SK-N-SH (cell line): Measurements from ENCODE around the gene RRAD. TPM values are rescaled to one million over a fixed set of nuclear protein-coding genes. Genes with fewer than 3 reads are reported as not detected.
A peak's percentile ranks its signal among the peaks of the same experiment; 100 is the strongest.

Source experiments
- CTCF ChIA-PET: fragments of 300-600, 350-600 bp; formaldehyde crosslinking; extraction: SDS; loops from one replicate; lab custom pipeline; 2021; lab: Yijun Ruan, JAX
- POLR2A ChIA-PET: fragments of 350-600 bp; sonication (Branson Sonifier 250); formaldehyde crosslinking; extraction: SDS; loops from one replicate; lab custom pipeline; 2020; ENCODE audit warnings: antibody characterized with exemption, inconsistent platforms; lab: Yijun Ruan, JAX
- DNase-seq: peaks from one replicate; pipeline ENCODE4 v3.0.0; 2012
- H2AFZ ChIP-seq: fragments of 200-600 bp; sonication (generic); 2 replicates; pipeline ENCODE4 v1.8.1; 2016; ENCODE audit warnings: antibody characterized with exemption, mild to moderate bottlenecking, low read depth
- H3F3A ChIP-seq: fragments of 200-600 bp; sonication (generic); replicated peaks from 2 replicates; pipeline ENCODE3; 2016; ENCODE audit warnings: antibody characterized with exemption, mild to moderate bottlenecking; ENCODE audit not compliant: insufficient read depth
- H3K27ac ChIP-seq, 2 experiments: fragments of 200-500 bp in 1 of 2; fragments of 200-600 bp in 1 of 2; sonication (Bioruptor generic) in 1 of 2; sonication (generic), shearing (Covaris generic) in 1 of 2; 2 replicates each; pipeline versions ENCODE4 v1.5.1 to v1.6.1; 2014 to 2016; ENCODE audit warnings: low read depth in 2 of 2, inconsistent platforms in 1 of 2, low read length in 1 of 2, mild to moderate bottlenecking in 1 of 2, mixed read lengths in 1 of 2
- H3K27me3 ChIP-seq: fragments of 200-600 bp; sonication (generic), shearing (Covaris generic); 2 replicates; pipeline ENCODE4 v1.6.1; 2016; ENCODE audit warnings: mixed run types; ENCODE audit not compliant: insufficient read depth
- H3K36me3 ChIP-seq, 2 experiments: fragments of 200-500 bp in 1 of 2; fragments of 200-600 bp in 1 of 2; sonication (Bioruptor generic) in 1 of 2; sonication (generic) in 1 of 2; replicated peaks in 1 of 2; 2 replicates each; pipeline versions ENCODE3 to v1.5.1; 2014 to 2016; ENCODE audit warnings: low read length in 1 of 2, mild to moderate bottlenecking in 1 of 2; ENCODE audit not compliant: insufficient read depth in 2 of 2, control insufficient read depth in 1 of 2
- H3K4me1 ChIP-seq, 2 experiments: fragments of 200-500 bp in 1 of 2; fragments of 200-600 bp in 1 of 2; sonication (Bioruptor generic) in 1 of 2; sonication (generic), shearing (Covaris generic) in 1 of 2; 2 replicates each; pipeline versions ENCODE4 v1.5.1 to v1.6.1; 2014 to 2016; ENCODE audit warnings: low read depth in 1 of 2, low read length in 1 of 2, mixed run types in 1 of 2; ENCODE audit not compliant: insufficient read depth in 2 of 2, control insufficient read depth in 1 of 2
- H3K4me2 ChIP-seq: fragments of 200-600 bp; sonication (generic), shearing (Covaris generic); 2 replicates; pipeline ENCODE4 v1.6.1; 2017; ENCODE audit warnings: mixed run types
- H3K4me3 ChIP-seq, 2 experiments: fragments of 200-500 bp in 1 of 2; fragments of 200-600 bp in 1 of 2; sonication (Bioruptor generic) in 1 of 2; sonication (generic), shearing (Covaris generic) in 1 of 2; 2 replicates each; pipeline versions ENCODE4 v1.5.1 to v1.8.1; 2014 to 2016; ENCODE audit warnings: low read depth in 2 of 2, inconsistent platforms in 1 of 2, low read length in 1 of 2, mild to moderate bottlenecking in 1 of 2, mixed read lengths in 1 of 2, moderate library complexity in 1 of 2
- H3K79me2 ChIP-seq: fragments of 200-600 bp; sonication (generic); 2 replicates; pipeline ENCODE4 v1.8.1; 2017; ENCODE audit warnings: mild to moderate bottlenecking; ENCODE audit not compliant: insufficient read depth
- H3K9ac ChIP-seq: fragments of 200-600 bp; sonication (generic); 2 replicates; pipeline ENCODE4 v1.6.1; 2017; ENCODE audit warnings: mixed run types
- H3K9me2 ChIP-seq: fragments of 200-600 bp; sonication (generic); 2 replicates; pipeline ENCODE4 v1.6.1; 2017; ENCODE audit warnings: mixed run types
- H3K9me3 ChIP-seq: fragments of 200-600 bp; sonication (generic); 2 replicates; pipeline ENCODE4 v1.6.1; 2017; ENCODE audit warnings: mixed run types, mild to moderate bottlenecking, moderate library complexity
- H4K20me1 ChIP-seq: fragments of 200-600 bp; sonication (generic); 2 replicates; pipeline ENCODE4 v1.6.1; 2017; ENCODE audit warnings: mild to moderate bottlenecking, mixed run types; ENCODE audit not compliant: insufficient read depth
- ELF1 ChIP-seq: IDR thresholded peaks from 2 replicates; pipeline ENCODE4 v1.4.0; 2012
- EP300 ChIP-seq, 2 experiments: IDR thresholded peaks; 2 replicates each; pipeline versions ENCODE4 v1.4.0 to v1.6.1; 2012; ENCODE audit warnings: borderline replicate concordance in 1 of 2, low read depth in 1 of 2, low read length in 1 of 2
- EZH2phosphoT487 ChIP-seq: fragments of 200-600 bp; sonication (generic); IDR thresholded peaks from 2 replicates; pipeline ENCODE4 v1.6.1; 2017; ENCODE audit warnings: low read depth, mixed run types, mild to moderate bottlenecking, antibody characterized with exemption, moderate library complexity, borderline replicate concordance
- FOSL2 ChIP-seq: IDR thresholded peaks from 2 replicates; pipeline ENCODE4 v1.4.0; 2012; ENCODE audit warnings: low read depth, mild to moderate bottlenecking, moderate library complexity, borderline replicate concordance
- FOXJ3 ChIP-seq: sonication (generic); formaldehyde crosslinking; IDR thresholded peaks from 2 replicates; pipeline ENCODE4 v1.5.1; 2020; ENCODE audit warnings: mild to moderate bottlenecking, missing genetic modification reagents
- FOXM1 ChIP-seq: IDR thresholded peaks from 2 replicates; pipeline ENCODE4 v1.4.0; 2012; ENCODE audit warnings: low read depth, mild to moderate bottlenecking
- GATA2 ChIP-seq: sonication (generic); formaldehyde crosslinking; IDR thresholded peaks from 2 replicates; pipeline ENCODE4 v1.5.0; 2020; ENCODE audit warnings: mild to moderate bottlenecking, missing genetic modification reagents
- JUND ChIP-seq: IDR thresholded peaks from 2 replicates; pipeline ENCODE4 v1.4.0; 2012
- MXI1 ChIP-seq: IDR thresholded peaks from 2 replicates; pipeline ENCODE4 v1.6.1; 2012; ENCODE audit warnings: mild to moderate bottlenecking, low read depth, low read length, improper control_type of control experiment
- NFIC ChIP-seq: IDR thresholded peaks from 2 replicates; pipeline ENCODE4 v1.4.0; 2012; ENCODE audit warnings: borderline replicate concordance
- POLR2AphosphoS5 ChIP-seq: IDR thresholded peaks from 2 replicates; pipeline ENCODE4 v1.6.1; 2012; ENCODE audit warnings: low read depth, low read length
- RAD21 ChIP-seq: IDR thresholded peaks from 2 replicates; pipeline ENCODE4 v1.6.1; 2012; ENCODE audit warnings: mild to moderate bottlenecking, low read length
- RFX5 ChIP-seq: IDR thresholded peaks from 2 replicates; pipeline ENCODE4 v1.6.1; 2012; ENCODE audit warnings: mild to moderate bottlenecking, improper control_type of control experiment, low read length
- RXRA ChIP-seq: IDR thresholded peaks from 2 replicates; pipeline ENCODE4 v1.4.0; 2012; ENCODE audit warnings: low read depth, mild to moderate bottlenecking, borderline replicate concordance
- TAF1 ChIP-seq: IDR thresholded peaks from 2 replicates; pipeline ENCODE4 v1.6.1; 2012; ENCODE audit warnings: low read depth, mild to moderate bottlenecking, low read length, moderate library complexity, borderline replicate concordance
- TCF12 ChIP-seq: IDR thresholded peaks from 2 replicates; pipeline ENCODE4 v1.4.0; 2012
- TEAD4 ChIP-seq: IDR thresholded peaks from 2 replicates; pipeline ENCODE4 v1.4.0; 2012; ENCODE audit warnings: mild to moderate bottlenecking, borderline replicate concordance; ENCODE audit not compliant: insufficient read depth
- WGBS: methylation state at CpG from one replicate; pipeline ENCODE4 v1.1.6; 2017; ENCODE audit warnings: low lambda C conversion rate; 5-methylcytosine and 5-hydroxymethylcytosine counted together
- polyA plus RNA-seq, 3 experiments: library from polyadenylated mRNA; depleted of rRNA; stranded (reverse); fragments of >200 nt; gene quantifications; 2 replicates each; pipeline ENCODE4 v1.2.3, GENCODE V29; 2012
- TF ChIP-seq, protein P1 (sequence below): fragments of 150-350 bp; IDR thresholded peaks from 2 replicates; pipeline ENCODE4 v1.6.1; 2017; ENCODE audit warnings: antibody characterized with exemption, low read length, low read depth, borderline replicate concordance
- TF ChIP-seq, protein P2 (sequence below): fragments of 150-350 bp; IDR thresholded peaks from 2 replicates; pipeline ENCODE4 v1.6.1; 2016; ENCODE audit warnings: mild to moderate bottlenecking, low read depth, low read length
- TF ChIP-seq, protein P3 (sequence below): fragments of 200-600 bp; sonication (generic); IDR thresholded peaks from 2 replicates; pipeline ENCODE4 v1.6.1; 2017; ENCODE audit warnings: antibody characterized with exemption, mild to moderate bottlenecking, moderate library complexity
- TF ChIP-seq, protein P4 (sequence below): IDR thresholded peaks from 2 replicates; pipeline ENCODE4; 2012

The RRAD gene
- polyA plus RNA-seq, 1 of the 3 experiments (the other 2 are of a cell fraction): 9.3 TPM

DNA sequence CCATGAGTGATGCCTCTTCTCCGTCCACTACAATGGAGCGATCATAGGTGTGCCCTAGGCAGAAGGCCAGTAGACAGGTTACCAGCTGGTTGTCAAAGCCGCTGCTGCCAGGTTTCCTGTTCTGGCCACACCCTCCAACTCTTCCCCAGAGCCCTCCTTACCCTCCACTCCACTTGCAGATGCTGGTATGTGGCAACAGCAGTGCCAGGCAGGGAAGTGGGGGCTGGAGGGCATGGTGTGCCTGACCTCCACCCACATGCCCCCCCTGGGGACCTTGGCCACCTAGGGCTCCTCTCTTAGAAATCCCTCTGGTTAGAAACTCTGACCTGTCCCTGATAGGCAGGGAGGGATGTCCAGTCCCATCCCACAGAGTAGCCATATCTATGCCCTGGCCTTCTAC, 1.5 kb downstream of the RRAD start:
- Histone ChIP-seq H3K27ac (no peak overlapping the region), H4K20me1 (no peaks in the 10 kb centered on the region), H3K9me3 (no peaks in the 10 kb centered on the region), H3K79me2 (no peaks in the 10 kb centered on the region), H3K4me1 (peaks cover 4 to 13% of the 10 kb centered on the region in 2 experiments; a peak in 3 of 4 replicates), H3K4me3 (no peak overlapping the region), H3K4me2 (no peak overlapping the region), H3K27me3 (no peaks in the 10 kb centered on the region), H3K36me3 (no peaks in the 10 kb centered on the region), H2AFZ (no peak overlapping the region), H3K9ac (no peak overlapping the region), H3F3A (peaks cover 5% of the 10 kb centered on the region), H3K9me2 (no peaks in the 10 kb centered on the region)
- CTCF ChIA-PET: interaction anchor here (1.2 to 13.6 kb wide), 4 partner anchors 9 to 28 kb away, joined by 5 to 174 read pairs (median 6); no protein-coding TSS in a partner anchor
- WGBS: 100% methylated on average over 1 of the region's 3 CpGs
- POLR2A ChIA-PET: no interaction called here
- TF ChIP-seq, protein P1, sequence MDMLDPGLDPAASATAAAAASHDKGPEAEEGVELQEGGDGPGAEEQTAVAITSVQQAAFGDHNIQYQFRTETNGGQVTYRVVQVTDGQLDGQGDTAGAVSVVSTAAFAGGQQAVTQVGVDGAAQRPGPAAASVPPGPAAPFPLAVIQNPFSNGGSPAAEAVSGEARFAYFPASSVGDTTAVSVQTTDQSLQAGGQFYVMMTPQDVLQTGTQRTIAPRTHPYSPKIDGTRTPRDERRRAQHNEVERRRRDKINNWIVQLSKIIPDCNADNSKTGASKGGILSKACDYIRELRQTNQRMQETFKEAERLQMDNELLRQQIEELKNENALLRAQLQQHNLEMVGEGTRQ: no peak
- TF ChIP-seq RFX5: no peak
- no peak for TF ChIP-seq NFIC
- no peak for TF ChIP-seq TEAD4
- TF ChIP-seq TAF1: no peak
- no peak for TF ChIP-seq EZH2phosphoT487
- no peak for TF ChIP-seq RAD21
- TF ChIP-seq MXI1: no peak
- TF ChIP-seq, protein P2, sequence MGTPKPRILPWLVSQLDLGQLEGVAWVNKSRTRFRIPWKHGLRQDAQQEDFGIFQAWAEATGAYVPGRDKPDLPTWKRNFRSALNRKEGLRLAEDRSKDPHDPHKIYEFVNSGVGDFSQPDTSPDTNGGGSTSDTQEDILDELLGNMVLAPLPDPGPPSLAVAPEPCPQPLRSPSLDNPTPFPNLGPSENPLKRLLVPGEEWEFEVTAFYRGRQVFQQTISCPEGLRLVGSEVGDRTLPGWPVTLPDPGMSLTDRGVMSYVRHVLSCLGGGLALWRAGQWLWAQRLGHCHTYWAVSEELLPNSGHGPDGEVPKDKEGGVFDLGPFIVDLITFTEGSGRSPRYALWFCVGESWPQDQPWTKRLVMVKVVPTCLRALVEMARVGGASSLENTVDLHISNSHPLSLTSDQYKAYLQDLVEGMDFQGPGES: no peak
- no peak for TF ChIP-seq FOSL2
- DNase-seq: no peak

- CTCF ChIA-PET: interaction anchor here (1.3 to 13.6 kb wide), 3 partner anchors 13 to 31 kb away, joined by 5 to 174 read pairs (median 5); no protein-coding TSS in a partner anchor
- no peak for DNase-seq
- H3K4me2 ChIP-seq: no peak overlapping the region
- peaks cover 2 to 11% of the 10 kb centered on the region in 2 experiments; a peak in 3 of 4 replicates for H3K4me1 ChIP-seq
- no peaks in the 10 kb centered on the region for H3K36me3 ChIP-seq
- no peaks in the 10 kb centered on the region for H3K9me3 ChIP-seq
- H3K79me2 ChIP-seq: no peaks in the 10 kb centered on the region
- H3K27me3 ChIP-seq: no peaks in the 10 kb centered on the region
- POLR2A ChIA-PET: no interaction called here
- WGBS: 76% methylated on average over 18 of the region's 18 CpGs
- no peak overlapping the region for H2AFZ ChIP-seq
- peaks cover 3% of the 10 kb centered on the region for H3F3A ChIP-seq
- H3K4me3 ChIP-seq: no peak overlapping the region
- no peak overlapping the region for H3K27ac ChIP-seq
- no peaks in the 10 kb centered on the region for H3K9me2 ChIP-seq
- H4K20me1 ChIP-seq: no peaks in the 10 kb centered on the region
- TF ChIP-seq FOXM1 (no peak), JUND (no peak), TAF1 (no peak), NFIC (peak; percentile 44), TEAD4 (no peak), RXRA (no peak), EP300 (IDR thresholded peaks at IDR 0.05; ENCODE audit: borderline replicate concordance in 1 of 2, low read depth in 1 of 2, low read length in 1 of 2) (no peak), FOSL2 (no peak), POLR2AphosphoS5 (no peak), GATA2 (CRISPR knock-in tag) (no peak), ELF1 (no peak), FOXJ3 (CRISPR knock-in tag) (no peak), MXI1 (no peak), TCF12 (peak; percentile 37; the same call in 1 of the 2 replicates)
- TF ChIP-seq, protein P3, sequence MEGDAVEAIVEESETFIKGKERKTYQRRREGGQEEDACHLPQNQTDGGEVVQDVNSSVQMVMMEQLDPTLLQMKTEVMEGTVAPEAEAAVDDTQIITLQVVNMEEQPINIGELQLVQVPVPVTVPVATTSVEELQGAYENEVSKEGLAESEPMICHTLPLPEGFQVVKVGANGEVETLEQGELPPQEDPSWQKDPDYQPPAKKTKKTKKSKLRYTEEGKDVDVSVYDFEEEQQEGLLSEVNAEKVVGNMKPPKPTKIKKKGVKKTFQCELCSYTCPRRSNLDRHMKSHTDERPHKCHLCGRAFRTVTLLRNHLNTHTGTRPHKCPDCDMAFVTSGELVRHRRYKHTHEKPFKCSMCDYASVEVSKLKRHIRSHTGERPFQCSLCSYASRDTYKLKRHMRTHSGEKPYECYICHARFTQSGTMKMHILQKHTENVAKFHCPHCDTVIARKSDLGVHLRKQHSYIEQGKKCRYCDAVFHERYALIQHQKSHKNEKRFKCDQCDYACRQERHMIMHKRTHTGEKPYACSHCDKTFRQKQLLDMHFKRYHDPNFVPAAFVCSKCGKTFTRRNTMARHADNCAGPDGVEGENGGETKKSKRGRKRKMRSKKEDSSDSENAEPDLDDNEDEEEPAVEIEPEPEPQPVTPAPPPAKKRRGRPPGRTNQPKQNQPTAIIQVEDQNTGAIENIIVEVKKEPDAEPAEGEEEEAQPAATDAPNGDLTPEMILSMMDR: no peak
- TF ChIP-seq, protein P4, sequence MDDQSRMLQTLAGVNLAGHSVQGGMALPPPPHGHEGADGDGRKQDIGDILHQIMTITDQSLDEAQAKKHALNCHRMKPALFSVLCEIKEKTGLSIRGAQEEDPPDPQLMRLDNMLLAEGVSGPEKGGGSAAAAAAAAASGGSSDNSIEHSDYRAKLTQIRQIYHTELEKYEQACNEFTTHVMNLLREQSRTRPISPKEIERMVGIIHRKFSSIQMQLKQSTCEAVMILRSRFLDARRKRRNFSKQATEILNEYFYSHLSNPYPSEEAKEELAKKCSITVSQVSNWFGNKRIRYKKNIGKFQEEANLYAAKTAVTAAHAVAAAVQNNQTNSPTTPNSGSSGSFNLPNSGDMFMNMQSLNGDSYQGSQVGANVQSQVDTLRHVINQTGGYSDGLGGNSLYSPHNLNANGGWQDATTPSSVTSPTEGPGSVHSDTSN: no peak
- no peak overlapping the region for H3K9ac ChIP-seq
These were observed 2.0 kb downstream of the RRAD start for GRCh38 chr16:66923247-66923731.
